Measurements from ENCODE around the gene C7orf33.

GRCh38 chr7:148650232-148650858 is 59.8 kb downstream of the C7orf33 start:
- TF ChIP-seq CTCF (IDR thresholded peaks at IDR 0.05; ENCODE audit: insufficient read depth, low read length) = no peak
- no peak for TF ChIP-seq GABPA (IDR thresholded peaks at IDR 0.05; ENCODE audit: low read depth)
- no peak for TF ChIP-seq POLR2AphosphoS5 (IDR thresholded peaks at IDR 0.05; ENCODE audit: low read depth)
- no peak for TF ChIP-seq REST (IDR thresholded peaks at IDR 0.05; ENCODE audit: insufficient replicate concordance, low read depth)
